Lower leg skin (tissue), 3 donors: ENCODE data around the gene PIK3AP1.

ENCODE experiments used
- CTCF ChIP-seq, 3 donors: fragments of 450-650 bp; IDR thresholded peaks; one replicate each; pipeline ENCODE4 v1.5.1; 2016; ENCODE audit warnings: antibody characterized with exemption in 3 of 3, mild to moderate bottlenecking in 3 of 3, moderate library complexity in 2 of 3
- POLR2A ChIP-seq, 2 donors: fragments of 450-650 bp; IDR thresholded peaks; one replicate each; pipeline ENCODE4 v1.6.1; 2016 to 2017; ENCODE audit warnings: antibody characterized with exemption in 2 of 2, mild to moderate bottlenecking in 1 of 2, moderate library complexity in 1 of 2

- TF ChIP-seq POLR2A (IDR thresholded peaks at IDR 0.05) (no peak), CTCF (IDR thresholded peaks at IDR 0.05) (no peak)
These were observed 52.9 kb downstream of the PIK3AP1 start for GRCh38 chr10:96667401-96667800.
